HG03103 (cell line): ENCODE data around the gene CNIH1.
"Not testable (repeated sequence)": the region's sequence is repeated elsewhere in the genome, so short reads cannot be mapped to it uniquely, and the experiment has no call there.

Experiments used
- ATAC-seq: cut with Tn5 transposase; IDR thresholded peaks from one replicate; pipeline ENCODE4 v1.9.1; 2021; ENCODE audit warnings: low read depth; ENCODE audit not compliant: unreplicated experiment

CNIH1 gene

DNA sequence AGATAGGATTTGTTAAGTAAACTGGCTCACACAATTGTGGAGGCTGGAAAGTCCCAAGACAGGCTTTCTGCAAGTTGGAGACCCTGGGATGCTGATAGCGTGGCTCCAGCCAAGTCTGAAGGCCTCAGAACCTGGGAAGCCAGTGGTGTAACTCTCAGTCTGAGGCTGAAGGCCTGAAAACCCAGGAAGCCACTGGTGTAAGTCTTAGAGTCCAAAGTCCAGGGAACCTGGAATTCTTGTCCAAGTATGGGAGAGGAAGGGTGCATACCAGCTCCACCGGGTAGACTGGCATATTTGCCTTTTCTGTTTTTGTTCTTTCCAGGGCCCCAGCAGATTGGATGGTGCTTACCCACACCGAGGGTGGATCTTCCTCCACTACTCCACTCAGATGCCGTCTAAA lies 29.5 kb upstream of the CNIH1 start:
- ATAC-seq: no peak

- ATAC-seq: no peak
These were observed 26.1 kb upstream of the CNIH1 start for GRCh38 chr14:54467280-54467679.

GRCh38 chr14:54465654-54466053 lies 24.5 kb upstream of the CNIH1 start:
- ATAC-seq: no peak

DNA sequence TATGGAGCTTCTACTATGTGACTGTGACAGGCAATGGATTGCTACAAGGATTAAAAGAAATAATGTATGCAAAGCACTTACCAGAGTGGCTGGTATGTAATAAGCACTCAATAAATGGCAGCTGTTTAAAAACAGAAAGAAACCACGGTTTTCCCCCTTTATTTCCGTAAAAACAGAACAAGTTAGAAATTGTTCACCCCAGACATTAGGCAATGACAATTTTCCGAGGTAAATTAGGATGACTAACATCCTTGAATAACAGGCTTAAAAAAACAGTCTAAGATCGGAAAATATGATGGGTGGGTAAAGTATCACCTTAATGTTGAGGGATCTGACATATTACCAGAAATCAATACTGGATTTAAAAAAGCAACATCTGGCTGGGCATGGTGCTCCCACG lies 20.9 kb upstream of the CNIH1 start:
- ATAC-seq: no peak

- no peak for ATAC-seq
These were observed 17.9 kb upstream of the CNIH1 start for GRCh38 chr14:54459106-54459505.

DNA sequence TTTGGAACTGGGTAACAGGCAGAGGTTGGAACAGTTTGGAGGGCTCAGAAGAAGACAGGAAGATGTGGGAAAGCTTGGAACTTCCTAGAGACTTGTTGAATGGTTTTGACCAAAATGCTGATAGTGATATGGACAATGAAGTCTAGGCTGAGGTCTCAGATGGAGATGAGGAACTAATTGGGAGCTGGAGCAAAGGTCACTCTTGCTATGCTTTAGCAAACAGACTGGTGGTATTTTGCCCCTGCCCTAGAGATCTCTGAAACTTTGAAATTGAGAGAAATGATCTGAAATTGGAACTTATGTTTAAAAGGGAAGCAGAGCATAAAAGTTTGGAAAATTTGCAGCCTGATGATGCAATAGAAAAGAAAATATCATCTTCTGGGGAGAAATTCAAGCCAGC lies 17.4 kb upstream of the CNIH1 start:
- ATAC-seq: not testable (repeated sequence)

DNA sequence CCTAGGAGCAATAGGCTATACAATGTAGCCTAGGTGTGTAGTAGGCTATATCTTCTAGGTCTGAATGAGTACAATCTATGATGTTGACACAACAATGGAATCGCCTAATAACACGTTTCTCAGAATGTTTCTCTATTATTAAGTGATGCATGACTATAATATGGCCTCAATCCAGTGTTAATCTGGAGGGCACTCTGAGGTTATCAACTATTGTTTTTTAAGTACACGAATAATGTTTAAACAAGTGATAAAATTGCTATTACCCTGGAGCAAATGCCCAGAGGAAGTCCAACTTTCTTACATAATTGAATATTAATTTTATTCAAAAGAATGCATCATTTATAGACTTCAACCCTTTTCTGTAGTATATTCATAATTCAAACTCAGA lies 16.4 kb upstream of the CNIH1 start:
- ATAC-seq: no peak

GRCh38 chr14:54456820-54457608 lies 15.8 kb upstream of the CNIH1 start:
- not testable (repeated sequence) for ATAC-seq

DNA sequence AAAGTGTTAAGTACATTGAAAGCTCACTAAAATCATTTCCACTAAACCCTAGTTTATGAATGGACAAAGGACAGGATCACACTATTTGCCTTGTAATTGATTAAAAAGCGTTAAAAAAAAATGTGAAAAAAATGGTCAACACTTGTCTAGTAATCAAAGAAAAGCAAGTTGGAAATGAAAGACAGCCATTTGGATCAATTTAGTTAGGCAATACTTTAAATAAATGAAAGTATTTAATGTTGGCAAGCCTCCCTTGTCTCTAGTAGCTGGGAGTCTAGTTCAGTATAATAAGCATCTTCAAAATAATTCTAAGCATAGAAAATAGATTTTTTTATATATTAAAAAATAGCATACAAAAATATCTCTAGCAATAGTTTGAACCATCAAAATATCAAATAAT lies 14.2 kb upstream of the CNIH1 start:
- no peak for ATAC-seq

DNA sequence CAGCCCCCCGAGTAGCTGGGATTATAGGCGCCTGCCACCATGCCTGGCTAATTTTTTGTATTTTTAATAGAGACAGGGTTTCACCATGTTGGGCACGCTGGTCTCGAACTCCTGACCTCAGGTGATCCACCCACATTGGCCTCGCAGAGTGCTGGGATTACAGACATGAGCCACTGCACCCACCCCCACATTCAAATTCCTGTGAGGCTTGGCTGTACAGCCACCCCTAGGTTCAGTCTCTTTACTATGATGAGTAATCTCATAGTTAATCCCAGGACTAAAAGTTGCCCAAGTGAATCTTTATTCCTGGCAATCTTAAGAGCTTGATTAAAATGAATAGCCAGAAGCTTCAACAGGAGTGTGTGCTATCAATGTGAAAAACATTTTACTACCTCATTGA lies 12.8 kb upstream of the CNIH1 start:
- ATAC-seq: not testable (repeated sequence)

DNA sequence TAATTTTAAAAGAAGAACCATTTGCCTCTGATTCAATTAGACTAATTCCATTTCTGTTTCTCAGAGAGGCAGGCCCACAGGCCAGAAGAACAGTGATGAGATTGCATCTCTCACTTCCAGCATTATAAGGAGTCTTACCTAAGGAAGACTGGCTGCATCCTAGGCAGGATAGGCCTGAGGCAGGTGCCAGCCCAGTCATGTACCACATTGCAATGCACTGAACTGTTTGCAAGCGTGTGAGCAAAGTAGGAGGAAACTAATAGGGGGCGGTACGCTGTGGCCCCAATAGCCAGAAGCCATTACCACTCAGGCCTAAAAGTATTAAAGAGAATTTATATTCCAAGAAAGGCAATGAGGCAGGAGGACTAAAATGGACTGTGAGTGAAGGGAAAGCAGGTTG lies 12.1 kb upstream of the CNIH1 start:
- ATAC-seq: no peak

DNA sequence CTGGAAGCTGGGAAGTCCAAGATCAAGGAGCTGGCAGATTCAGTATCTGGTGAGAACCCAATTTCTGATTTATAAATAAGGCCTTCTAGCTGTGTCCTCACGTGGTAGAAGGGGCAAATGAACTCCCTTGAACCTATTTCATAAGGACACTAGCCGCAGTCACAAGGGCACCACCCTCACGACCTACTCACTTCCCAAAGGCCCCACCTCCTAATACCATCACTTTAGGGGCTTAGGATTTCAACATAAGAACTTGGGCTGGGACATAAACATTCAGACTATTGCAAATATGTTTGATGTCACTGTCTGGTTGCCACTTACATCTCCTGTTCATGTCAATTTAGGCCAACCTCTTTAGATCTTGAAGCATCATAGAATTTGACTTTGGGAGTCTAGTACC lies 10.8 kb upstream of the CNIH1 start:
- no peak for ATAC-seq

DNA sequence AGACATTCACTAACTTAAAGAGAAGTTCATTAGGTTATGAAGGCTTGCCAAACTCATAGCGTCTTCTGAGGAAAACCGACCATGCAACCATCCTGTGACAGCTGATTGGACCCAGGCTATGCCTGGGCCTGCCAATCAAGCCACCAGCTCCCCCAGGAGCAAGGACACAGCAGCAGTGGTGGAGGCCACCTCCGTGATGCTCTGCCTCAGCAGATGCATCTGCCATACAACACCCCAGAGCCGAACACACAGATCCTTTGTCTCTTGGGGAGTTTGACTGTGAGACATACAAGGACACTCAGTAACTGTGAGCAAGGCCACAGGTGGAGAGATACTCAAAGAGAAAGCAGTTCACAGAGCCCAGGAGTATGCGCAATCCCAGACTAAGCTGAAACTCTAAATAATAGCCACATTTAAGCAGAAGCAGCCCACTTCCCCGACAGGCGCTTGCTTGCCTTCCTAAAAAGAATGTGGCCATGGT lies 10.0 kb upstream of the CNIH1 start:
- ATAC-seq: no peak

GRCh38 chr14:54450535-54450934 lies 9.4 kb upstream of the CNIH1 start:
- no peak for ATAC-seq

DNA sequence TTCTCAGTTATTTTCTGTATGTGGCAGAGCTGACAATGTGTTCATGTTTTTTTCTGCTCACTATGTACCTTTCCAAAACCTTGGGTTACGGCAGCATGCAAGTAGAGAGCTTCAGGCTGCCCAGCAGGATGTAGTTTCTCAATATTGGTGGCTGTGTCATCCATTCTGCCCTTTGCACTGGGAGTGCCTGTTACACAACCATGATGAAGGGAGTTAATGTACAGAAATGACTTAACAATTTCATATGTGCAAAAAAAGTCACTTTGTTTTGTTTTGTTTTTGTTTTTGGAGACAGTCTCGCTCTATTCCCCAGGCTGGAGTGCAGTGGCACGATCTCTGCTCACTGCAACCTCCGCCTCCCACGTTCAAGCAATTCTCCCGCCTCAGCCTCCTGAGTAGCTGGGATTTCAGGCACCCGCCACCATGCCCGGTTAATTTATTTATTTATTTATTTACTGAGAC lies 6.1 kb upstream of the CNIH1 start:
- ATAC-seq: no peak

GRCh38 chr14:54446161-54446693 lies 5.1 kb upstream of the CNIH1 start:
- no peak for ATAC-seq

GRCh38 chr14:54444681-54445080 lies 3.5 kb upstream of the CNIH1 start:
- ATAC-seq: no peak

- no peak for ATAC-seq
These were observed 2.8 kb upstream of the CNIH1 start for GRCh38 chr14:54443981-54444380.

GRCh38 chr14:54442961-54443360 lies 1.8 kb upstream of the CNIH1 start:
- not testable (repeated sequence) for ATAC-seq

- ATAC-seq: no peak
These were observed 700 bp downstream of the CNIH1 start for GRCh38 chr14:54440476-54440872.

DNA sequence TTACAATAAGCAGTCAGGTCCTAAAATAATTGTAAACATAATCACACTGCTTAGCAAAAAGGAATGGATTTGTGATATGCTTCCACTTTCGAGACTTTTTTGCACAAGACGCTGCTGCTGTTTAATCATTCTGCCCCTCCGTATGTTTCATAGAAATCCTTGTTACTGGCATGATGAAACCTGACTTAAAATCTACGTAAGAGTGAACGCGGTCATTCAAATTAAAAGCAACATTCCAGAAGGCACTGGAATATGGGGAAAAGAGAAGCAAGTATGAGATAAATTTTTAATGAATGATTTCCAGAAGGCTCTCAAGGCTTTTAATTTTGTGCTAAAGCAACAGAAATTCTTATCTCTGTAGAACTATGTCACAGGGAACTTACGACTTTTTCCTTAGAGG lies 1.1 kb downstream of the CNIH1 start:
- ATAC-seq: no peak

DNA sequence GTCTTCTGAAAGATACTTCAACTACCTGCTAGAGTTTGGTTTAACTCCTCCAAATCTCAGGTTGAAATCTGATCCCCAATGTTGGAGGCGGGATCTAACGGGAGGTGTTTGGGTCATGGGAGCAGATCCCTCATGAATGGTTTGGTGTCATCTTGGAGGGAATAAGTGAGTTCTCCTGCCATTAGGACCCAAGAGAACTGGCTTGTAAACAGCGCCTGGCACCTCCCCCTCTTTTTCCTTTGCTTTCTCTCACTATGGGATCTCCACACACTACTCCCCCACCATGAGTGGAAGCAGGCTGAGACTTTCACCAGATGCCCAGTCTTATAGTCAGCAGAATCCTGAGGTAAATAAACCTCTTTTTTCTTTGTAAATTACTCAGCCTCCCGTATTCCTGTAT lies 2.5 kb downstream of the CNIH1 start:
- no peak for ATAC-seq
